Keratinocyte (primary cell): ENCODE measurements around the gene PHACTR1. TPM values are rescaled to one million over a fixed set of nuclear protein-coding genes. Genes with fewer than 3 reads are reported as not detected.

Experiments used
- DNase-seq: peaks from one replicate; pipeline ENCODE4 v3.0.0-alpha.2; 2011; ENCODE audit warnings: low read depth, missing footprints, low spot score
- FAIRE-seq: peaks from 2 replicates; lab custom pipeline; 2011; peaks lifted over from hg19 to GRCh38; lab: Jason Lieb, UNC
- H2AFZ ChIP-seq: 2 replicates; pipeline ENCODE4 v1.6.0; 2012; ENCODE audit warnings: low read length, control low read depth, inconsistent platforms; ENCODE audit not compliant: control insufficient read depth
- H3K27ac ChIP-seq: 2 replicates; pipeline ENCODE4 v1.5.1; 2011; ENCODE audit warnings: low read length; ENCODE audit not compliant: control insufficient read depth, insufficient read depth
- H3K27me3 ChIP-seq: 3 replicates; pipeline ENCODE4 v1.6.0; 2011; ENCODE audit warnings: low read length; ENCODE audit not compliant: control insufficient read depth, insufficient read depth; ENCODE audit errors: extremely low read depth
- H3K36me3 ChIP-seq, 2 experiments: 2 replicates in 1 of 2; 3 replicates in 1 of 2; pipeline ENCODE4 v1.5.1; 2011; ENCODE audit warnings: low read length in 2 of 2, mild to moderate bottlenecking in 1 of 2; ENCODE audit not compliant: control insufficient read depth in 2 of 2, insufficient read depth in 2 of 2; ENCODE audit errors: extremely low read depth in 1 of 2
- H3K4me1 ChIP-seq: 3 replicates; pipeline ENCODE4 v1.5.1; 2011; ENCODE audit warnings: low read length; ENCODE audit not compliant: control insufficient read depth, insufficient read depth; ENCODE audit errors: extremely low read depth
- H3K4me2 ChIP-seq: 3 replicates; pipeline ENCODE4 v1.6.0; 2011; ENCODE audit warnings: low read depth, low read length; ENCODE audit not compliant: control insufficient read depth, insufficient read depth; ENCODE audit errors: extremely low read depth
- H3K4me3 ChIP-seq, 3 experiments: fragments of 200-600 bp in 1 of 3; sonication (generic) in 1 of 3; 2 replicates in 2 of 3; 3 replicates in 1 of 3; pipeline ENCODE4 v1.5.1; 2011 to 2016; ENCODE audit warnings: low read length in 3 of 3, mild to moderate bottlenecking in 3 of 3, control low read depth in 2 of 3, inconsistent platforms in 1 of 3, low read depth in 1 of 3, mixed read lengths in 1 of 3, mixed run types in 1 of 3, moderate library complexity in 1 of 3; ENCODE audit not compliant: control insufficient read depth in 2 of 3, insufficient read depth in 2 of 3; ENCODE audit errors: extremely low read depth in 1 of 3
- H3K79me2 ChIP-seq: 2 replicates; pipeline ENCODE4 v1.6.0; 2012; ENCODE audit warnings: low read length; ENCODE audit not compliant: control insufficient read depth, insufficient read depth
- H3K9ac ChIP-seq: 3 replicates; pipeline ENCODE4 v1.6.0; 2011; ENCODE audit warnings: low read length; ENCODE audit not compliant: control insufficient read depth, insufficient read depth; ENCODE audit errors: extremely low read depth
- H3K9me1 ChIP-seq: 3 replicates; pipeline ENCODE4 v1.6.0; 2011; ENCODE audit warnings: low read length; ENCODE audit not compliant: control insufficient read depth, insufficient read depth; ENCODE audit errors: extremely low read depth
- H3K9me3 ChIP-seq: 2 replicates; pipeline ENCODE4 v1.5.1; 2012; ENCODE audit warnings: low read depth, low read length; ENCODE audit not compliant: control insufficient read depth
- H4K20me1 ChIP-seq: 3 replicates; pipeline ENCODE4 v1.6.0; 2011; ENCODE audit warnings: low read length; ENCODE audit not compliant: control insufficient read depth, insufficient read depth; ENCODE audit errors: extremely low read depth
- CTCF ChIP-seq, 3 experiments: IDR thresholded peaks in 1 of 3; conservative IDR thresholded peaks in 1 of 3; optimal IDR thresholded peaks in 1 of 3; 2 replicates in 2 of 3; 3 replicates in 1 of 3; pipeline versions ENCODE3 to v1.5.1; 2011; ENCODE audit warnings: low read length in 3 of 3, mild to moderate bottlenecking in 3 of 3, moderate library complexity in 2 of 3, control low read depth in 1 of 3, inconsistent platforms in 1 of 3; ENCODE audit not compliant: insufficient read depth in 2 of 3; ENCODE audit errors: extremely low read depth in 1 of 3
- EZH2 ChIP-seq: IDR thresholded peaks from one replicate; pipeline ENCODE4 v1.6.1; 2012; ENCODE audit warnings: inconsistent platforms, mild to moderate bottlenecking, low read length, moderate library complexity
- dilution Hi-C: fragments of 300-500 bp; cut with MboI; formaldehyde crosslinking; loops from one replicate; pipeline ENCODE4 v1.7.0; 2020; ENCODE audit warnings: low sequenced_read_pairs; ENCODE audit not compliant: extremely low pct_ligation_motif_present
- polyA plus RNA-seq, 5 experiments: library from polyadenylated mRNA; depleted of rRNA in 3 of 5; stranded (reverse) in 3 of 5; stranded (forward) in 1 of 5; unstranded in 1 of 5; fragments of >200 nt; gene quantifications; 1 replicate in 1 of 5; 2 replicates in 3 of 5; 3 replicates in 1 of 5; pipeline versions ENCODE4 v1.2.1 to v1.2.3, GENCODE V29; 2011 to 2012; ENCODE audit warnings: missing spikeins in 2 of 5, low read depth in 1 of 5, low replicate concordance in 1 of 5

PHACTR1 gene
- polyA plus RNA-seq, 1 donor (not counting 4 experiments of a cell fraction or from before 2014, with no cell fraction given), result 0.22 TPM

GRCh38 chr6:13304101-13304500 lies 587.5 kb downstream of the PHACTR1 start:
- H3K4me2 ChIP-seq, result no peak overlapping the region
- H3K9me1 ChIP-seq, result no peaks in the 10 kb centered on the region
- FAIRE-seq (no peak), DNase-seq (no peak)
- no peaks in the 10 kb centered on the region for H4K20me1 ChIP-seq
- no peak overlapping the region for H2AFZ ChIP-seq
- H3K27ac ChIP-seq, result no peak overlapping the region
- TF ChIP-seq EZH2 (no peak), CTCF (optimal IDR thresholded peaks at IDR 0.05 in 1 of 3, IDR thresholded peaks at IDR 0.05 in 1 of 3, conservative IDR thresholded peaks at IDR 0.05 in 1 of 3; ENCODE audit: extremely low read depth in 1 of 3, insufficient read depth in 2 of 3, low read length in 3 of 3) (no peak)
- H3K27me3 ChIP-seq, result no peaks in the 10 kb centered on the region
- dilution Hi-C loops, result no loop called here
- H3K9ac ChIP-seq, result no peak overlapping the region
- no peaks in the 10 kb centered on the region for H3K79me2 ChIP-seq
- H3K36me3 ChIP-seq, result peaks cover 9 to 18% of the 10 kb centered on the region in 2 experiments
- no peaks in the 10 kb centered on the region for H3K9me3 ChIP-seq
- peaks cover 12% of the 10 kb centered on the region for H3K4me1 ChIP-seq
- no peak overlapping the region for H3K4me3 ChIP-seq

- no peak for TF ChIP-seq CTCF (optimal IDR thresholded peaks at IDR 0.05 in 1 of 3, IDR thresholded peaks at IDR 0.05 in 1 of 3, conservative IDR thresholded peaks at IDR 0.05 in 1 of 3; ENCODE audit: extremely low read depth in 1 of 3, insufficient read depth in 2 of 3, low read length in 3 of 3)
- TF ChIP-seq EZH2, result no peak
- FAIRE-seq (no peak), DNase-seq (no peak)
- Histone ChIP-seq H3K36me3 (peaks cover 9 to 17% of the 10 kb centered on the region in 2 experiments), H3K9me1 (no peaks in the 10 kb centered on the region), H3K27me3 (no peaks in the 10 kb centered on the region), H3K4me3 (no peak overlapping the region), H3K9ac (no peak overlapping the region), H3K79me2 (no peaks in the 10 kb centered on the region), H4K20me1 (no peaks in the 10 kb centered on the region), H3K27ac (no peak overlapping the region), H3K4me2 (no peak overlapping the region), H2AFZ (no peak overlapping the region), H3K4me1 (peaks cover 12% of the 10 kb centered on the region), H3K9me3 (no peaks in the 10 kb centered on the region)
- dilution Hi-C loops, result no loop called here
Observed at GRCh38 chr6:13304580-13305260, 588.2 kb downstream of the PHACTR1 start.
